ENCODE data around the gene HCRTR1. TPM values are rescaled to one million over a fixed set of nuclear protein-coding genes. Genes with fewer than 3 reads are reported as not detected.

The HCRTR1 gene
- total and polyA plus RNA-seq, 10 of the 15 experiments (the other 5 are each of a cell fraction or from before 2014, with no cell fraction given), result not detected

GRCh38 chr1:31593770-31594632, 23.5 kb upstream of the HCRTR1 start (continued):
- 0 out of 3 replicates have a peak, but pooled peaks of 1 of the 2 experiments have one; percentile 23 for TF ChIP-seq EGR1 (IDR thresholded peaks at IDR 0.05; ENCODE audit: borderline replicate concordance in 1 of 2, low read depth in 2 of 2, low read length in 2 of 2)
- TF ChIP-seq POU2F2 (IDR thresholded peaks at IDR 0.05; ENCODE audit: borderline replicate concordance, low read depth, low read length), result no peak
- TF ChIP-seq HDGF (IDR thresholded peaks at IDR 0.05), result no peak
- no peak for TF ChIP-seq NBN (IDR thresholded peaks at IDR 0.05)
- TF ChIP-seq SKIL (IDR thresholded peaks at IDR 0.05; ENCODE audit: low read depth, poor library complexity, severe bottlenecking), result no peak
- TF ChIP-seq RAD21 (IDR thresholded peaks at IDR 0.05; ENCODE audit: insufficient read depth, low read depth, low read length), result peak; percentile 67
- no peak for TF ChIP-seq NKRF (conservative IDR thresholded peaks at IDR 0.05)
- peak; percentile 90 to 97 (median 97) for TF ChIP-seq CTCF (IDR thresholded peaks at IDR 0.05 in 2 of 3, conservative IDR thresholded peaks at IDR 0.05 in 1 of 3; ENCODE audit: control insufficient read depth in 2 of 3, extremely low read depth in 1 of 3, insufficient read depth in 1 of 3, low read depth in 3 of 3, low read length in 3 of 3)
- TF ChIP-seq ZNF592 (IDR thresholded peaks at IDR 0.05), result no peak
- no peak for TF ChIP-seq ZNF384 (IDR thresholded peaks at IDR 0.05; ENCODE audit: borderline replicate concordance, low read depth, low read length)
- TF ChIP-seq BHLHE40 (IDR thresholded peaks at IDR 0.05; ENCODE audit: borderline replicate concordance in 1 of 2, low read depth in 2 of 2, low read length in 1 of 2), result 0 out of 4 replicates have a peak, but pooled peaks of 1 of the 2 experiments have one; percentile 14
- no peak for TF ChIP-seq BCL3 (IDR thresholded peaks at IDR 0.05; ENCODE audit: borderline replicate concordance, insufficient read depth, low read depth, low read length, poor library complexity, severe bottlenecking)
- peak; percentile 60; the same call in 1 of the 2 replicates for TF ChIP-seq RB1 (IDR thresholded peaks at IDR 0.05; ENCODE audit: borderline replicate concordance)
- 0 out of 2 replicates have a peak, but pooled peaks have one; percentile 32 for TF ChIP-seq TCF12 (IDR thresholded peaks at IDR 0.05; ENCODE audit: low read depth, low read length)
- 0 out of 2 replicates have a peak, but pooled peaks have one; percentile 47 for TF ChIP-seq LARP7 (IDR thresholded peaks at IDR 0.05)
